GM18867 (cell line): Measurements from ENCODE around the gene BICRAL.
"Not testable (repeated sequence)": the region's sequence is repeated elsewhere in the genome, so short reads cannot be mapped to it uniquely, and the experiment has no call there.

ENCODE experiments used
- ATAC-seq: cut with Tn5 transposase; IDR thresholded peaks from one replicate; pipeline ENCODE4 v1.9.1; 2021; ENCODE audit warnings: mild to moderate bottlenecking, moderate library complexity; ENCODE audit not compliant: unreplicated experiment

BICRAL gene

GRCh38 chr6:42791706-42792320 is 10.0 kb downstream of the BICRAL start:
- ATAC-seq, result no peak

- ATAC-seq, result no peak
Observed at GRCh38 chr6:42795651-42796050, 13.8 kb downstream of the BICRAL start.

- ATAC-seq, result no peak
Observed at GRCh38 chr6:42796171-42796570, 14.3 kb downstream of the BICRAL start.

- ATAC-seq, result not testable (repeated sequence)
Observed at GRCh38 chr6:42797696-42798095, 15.8 kb downstream of the BICRAL start.

GRCh38 chr6:42805297-42805861 is 23.5 kb downstream of the BICRAL start:
- no peak for ATAC-seq

GRCh38 chr6:42806359-42806758 is 24.5 kb downstream of the BICRAL start:
- ATAC-seq, result not testable (repeated sequence)

- ATAC-seq, result no peak
Observed at GRCh38 chr6:42808492-42809483, 26.9 kb downstream of the BICRAL start.

GRCh38 chr6:42813074-42813645 is 31.3 kb downstream of the BICRAL start:
- ATAC-seq, result no peak

GRCh38 chr6:42813906-42814444 is 32.1 kb downstream of the BICRAL start:
- ATAC-seq, result no peak

- not testable (repeated sequence) for ATAC-seq
Observed at GRCh38 chr6:42815726-42816125, 33.9 kb downstream of the BICRAL start.

- no peak for ATAC-seq
Observed at GRCh38 chr6:42817907-42818306, 36.1 kb downstream of the BICRAL start.

GRCh38 chr6:42818416-42818815 is 36.6 kb downstream of the BICRAL start:
- no peak for ATAC-seq

- ATAC-seq, result no peak
Observed at GRCh38 chr6:42818878-42819277, 37.0 kb downstream of the BICRAL start.

- ATAC-seq, result no peak
Observed at GRCh38 chr6:42819803-42820511, 38.1 kb downstream of the BICRAL start.

- no peak for ATAC-seq
Observed at GRCh38 chr6:42820512-42821340, 38.9 kb downstream of the BICRAL start.

GRCh38 chr6:42821341-42821668 is 39.5 kb downstream of the BICRAL start:
- ATAC-seq, result no peak

GRCh38 chr6:42821846-42822245 is 40.0 kb downstream of the BICRAL start:
- ATAC-seq, result no peak

- no peak for ATAC-seq
Observed at GRCh38 chr6:42829561-42830092, 47.8 kb downstream of the BICRAL start.

- ATAC-seq, result no peak
Observed at GRCh38 chr6:42831237-42831636, 49.4 kb downstream of the BICRAL start.
